OCI-LY7 (cell line): ENCODE data around the gene OPN1SW. TPM values are rescaled to one million over a fixed set of nuclear protein-coding genes. Genes with fewer than 3 reads are reported as not detected.

Experiments
- BruUV-seq: library from RNA; stranded (reverse); fragments of 400-500 nt; replicated peaks from 2 replicates; lab custom pipeline; 2021; lab: Mats Ljungman, UMichigan
- CTCF ChIA-PET: fragments of 300-600 bp; sonication (Branson Sonifier 250); formaldehyde crosslinking; loops from one replicate; lab custom pipeline; 2022; ENCODE audit warnings: antibody characterized with exemption; ENCODE audit not compliant: unreplicated experiment; lab: Charles Lee
- POLR2A ChIA-PET: fragments of 300-600 bp; sonication (Branson Sonifier 250); formaldehyde crosslinking; loops from one replicate; lab custom pipeline; 2022; ENCODE audit warnings: antibody characterized with exemption; lab: Charles Lee
- DNase-seq: peaks from one replicate; pipeline ENCODE4 v3.0.0-alpha.2; 2015; ENCODE audit warnings: low spot score
- H2AFZ ChIP-seq: fragments of 200-600 bp; sonication (generic), shearing (Covaris generic); 2 replicates; pipeline ENCODE4 v1.6.1; 2014; ENCODE audit warnings: mild to moderate bottlenecking, antibody characterized with exemption, low read length, moderate library complexity
- H3K27ac ChIP-seq: fragments of 200-600 bp; sonication (generic); 2 replicates; pipeline ENCODE4 v1.5.1; 2014; ENCODE audit warnings: mixed run types, low read depth, mild to moderate bottlenecking, moderate library complexity, low read length, inconsistent platforms; ENCODE audit not compliant: poor library complexity, severe bottlenecking
- H3K36me3 ChIP-seq: fragments of 200-600 bp; sonication (generic); 2 replicates; pipeline ENCODE4 v1.6.1; 2014; ENCODE audit warnings: mild to moderate bottlenecking, antibody characterized with exemption, low read length, moderate library complexity, mixed read lengths; ENCODE audit not compliant: insufficient read depth
- H3K4me1 ChIP-seq: fragments of 200-600 bp; sonication (generic); 2 replicates; pipeline ENCODE4 v1.5.1; 2014; ENCODE audit warnings: mild to moderate bottlenecking, low read length; ENCODE audit not compliant: insufficient read depth, poor library complexity, severe bottlenecking
- H3K4me2 ChIP-seq: fragments of 200-600 bp; sonication (generic); 2 replicates; pipeline ENCODE4 v1.6.1; 2014; ENCODE audit warnings: mild to moderate bottlenecking, low read length
- H3K4me3 ChIP-seq: fragments of 200-600 bp; sonication (generic); 2 replicates; pipeline ENCODE4 v1.5.1; 2014; ENCODE audit warnings: mild to moderate bottlenecking, low read depth, low read length; ENCODE audit not compliant: poor library complexity, severe bottlenecking
- H3K79me2 ChIP-seq: fragments of 200-600 bp; sonication (generic); 2 replicates; pipeline ENCODE4 v1.6.1; 2016; ENCODE audit warnings: low read depth, mild to moderate bottlenecking, low read length, moderate library complexity, mixed read lengths; ENCODE audit not compliant: insufficient read depth
- H3K9me2 ChIP-seq: fragments of 200-600 bp; sonication (generic); 2 replicates; pipeline ENCODE4 v1.6.1; 2016; ENCODE audit warnings: mild to moderate bottlenecking, low read length, mixed read lengths; ENCODE audit not compliant: insufficient read depth
- H3K9me3 ChIP-seq: fragments of 200-600 bp; sonication (generic); 2 replicates; pipeline ENCODE4 v1.6.1; 2014; ENCODE audit warnings: mild to moderate bottlenecking, mixed run types, low read length, mixed read lengths
- H4K20me1 ChIP-seq: fragments of 200-600 bp; sonication (generic); 2 replicates; pipeline ENCODE4 v1.6.1; 2014; ENCODE audit warnings: mild to moderate bottlenecking, antibody characterized with exemption, low read length, moderate library complexity, mixed read lengths; ENCODE audit not compliant: insufficient read depth
- CTCF ChIP-seq: fragments of 200-600 bp; sonication (generic); conservative IDR thresholded peaks from 2 replicates; pipeline ENCODE4 v1.5.1; 2014; ENCODE audit warnings: mild to moderate bottlenecking, antibody characterized with exemption, low read length, moderate library complexity, mixed read lengths
- EZH2phosphoT487 ChIP-seq: fragments of 200-600 bp; sonication (generic); IDR thresholded peaks from 2 replicates; pipeline ENCODE4 v1.6.1; 2018; ENCODE audit warnings: low read depth, borderline replicate concordance, mild to moderate bottlenecking, mixed run types, antibody characterized with exemption, low read length, moderate library complexity, mixed read lengths
- intact Hi-C: fragments of 100-400 bp; cut with micrococcal nuclease; formaldehyde crosslinking; loops from one replicate; pipeline ENCODE4 v1.10.0; 2022; ENCODE audit not compliant: unreplicated experiment
- total RNA-seq, 2 experiments: library from RNA; depleted of rRNA in 1 of 2; stranded (reverse); fragments of >200 nt in 1 of 2; shearing (Covaris generic) in 1 of 2; gene quantifications; 2 replicates each; pipeline ENCODE4 v1.2.3, GENCODE V29; 2014 to 2022

Gene OPN1SW
- total RNA-seq, 2 experiments from 2014 or later = not detected

- Histone ChIP-seq H3K9me2 (no peaks in the 10 kb centered on the region), H4K20me1 (no peaks in the 10 kb centered on the region), H3K9me3 (no peaks in the 10 kb centered on the region), H2AFZ (no peak overlapping the region), H3K79me2 (no peaks in the 10 kb centered on the region), H3K36me3 (no peaks in the 10 kb centered on the region), H3K4me2 (no peak overlapping the region), H3K27ac (no peak overlapping the region), H3K4me3 (no peak overlapping the region), H3K4me1 (no peaks in the 10 kb centered on the region)
- POLR2A ChIA-PET = interaction anchor here (0.5 kb wide), 1 partner anchor 344 kb away, joined by 6 read pairs; no protein-coding TSS in a partner anchor
- no peak for DNase-seq
- no TSS peak for BruUV-seq
- no peak for TF ChIP-seq EZH2phosphoT487
- TF ChIP-seq CTCF = no peak
- intact Hi-C loops = no loop called here
- CTCF ChIA-PET = no interaction called here
Observed at GRCh38 chr7:128815289-128815942, 39.8 kb upstream of the OPN1SW start.

GRCh38 chr7:128814499-128814898 lies 38.9 kb upstream of the OPN1SW start:
- POLR2A ChIA-PET = no interaction called here
- H4K20me1 ChIP-seq = no peaks in the 10 kb centered on the region
- no peak overlapping the region for H3K4me2 ChIP-seq
- CTCF ChIA-PET = no interaction called here
- H3K9me2 ChIP-seq = no peaks in the 10 kb centered on the region
- no peaks in the 10 kb centered on the region for H3K4me1 ChIP-seq
- TF ChIP-seq CTCF (no peak), EZH2phosphoT487 (no peak)
- no peaks in the 10 kb centered on the region for H3K9me3 ChIP-seq
- no peak overlapping the region for H2AFZ ChIP-seq
- H3K4me3 ChIP-seq = no peak overlapping the region
- H3K27ac ChIP-seq = no peak overlapping the region
- no peak for DNase-seq
- no peaks in the 10 kb centered on the region for H3K36me3 ChIP-seq
- intact Hi-C loops = no loop called here
- H3K79me2 ChIP-seq = no peaks in the 10 kb centered on the region
- no TSS peak for BruUV-seq

GRCh38 chr7:128812514-128813168 lies 37.0 kb upstream of the OPN1SW start:
- H3K9me3 ChIP-seq = no peaks in the 10 kb centered on the region
- no TSS peak for BruUV-seq
- 0 out of 2 replicates have a peak, but pooled peaks cover under 1% of the 10 kb centered on the region for H3K36me3 ChIP-seq
- H3K4me1 ChIP-seq = no peaks in the 10 kb centered on the region
- H4K20me1 ChIP-seq = no peaks in the 10 kb centered on the region
- DNase-seq = no peak
- ChIA-PET POLR2A (interaction anchor here (0.6 kb wide), 1 partner anchor 27 kb away, joined by 3 read pairs; no protein-coding TSS in a partner anchor), CTCF (no interaction called here)
- H3K79me2 ChIP-seq = no peaks in the 10 kb centered on the region
- H3K9me2 ChIP-seq = no peaks in the 10 kb centered on the region
- no peak overlapping the region for H3K4me2 ChIP-seq
- intact Hi-C loops = no loop called here
- TF ChIP-seq EZH2phosphoT487 (no peak), CTCF (no peak)
- H3K27ac ChIP-seq = no peak overlapping the region
- no peak overlapping the region for H3K4me3 ChIP-seq
- H2AFZ ChIP-seq = no peak overlapping the region
